ENCODE results near the gene NRF1.

The NRF1 gene

GRCh38 chr7:129773328-129773731, 161.8 kb downstream of the NRF1 start:
- no peak for DNase-seq

GRCh38 chr7:129773871-129774270, 162.4 kb downstream of the NRF1 start:
- no peak for DNase-seq

- DNase-seq, result no peak
Measured at GRCh38 chr7:129774359-129774758, 162.8 kb downstream of the NRF1 start.

GRCh38 chr7:129774871-129775694, 163.6 kb downstream of the NRF1 start:
- no peak for DNase-seq

- no peak for DNase-seq
Measured at GRCh38 chr7:129775695-129776361, 164.3 kb downstream of the NRF1 start.

- DNase-seq, result no peak
Measured at GRCh38 chr7:129776362-129776722, 164.8 kb downstream of the NRF1 start.

- DNase-seq, result no peak
Measured at GRCh38 chr7:129777195-129777844, 165.8 kb downstream of the NRF1 start.

GRCh38 chr7:129777993-129778769, 166.7 kb downstream of the NRF1 start:
- DNase-seq, result no peak

- DNase-seq, result no peak
Measured at GRCh38 chr7:129778770-129779601, 167.5 kb downstream of the NRF1 start.

- DNase-seq, result no peak
Measured at GRCh38 chr7:129779602-129780256, 168.2 kb downstream of the NRF1 start.

- DNase-seq, result peak; percentile 75
Measured at GRCh38 chr7:129780257-129780973, 168.9 kb downstream of the NRF1 start.

GRCh38 chr7:129780974-129781927, 169.7 kb downstream of the NRF1 start:
- no peak for DNase-seq

- no peak for DNase-seq
Measured at GRCh38 chr7:129781928-129782817, 170.7 kb downstream of the NRF1 start.

GRCh38 chr7:129782818-129783583, 171.5 kb downstream of the NRF1 start:
- DNase-seq, result no peak

- no peak for DNase-seq
Measured at GRCh38 chr7:129783584-129783919, 172.0 kb downstream of the NRF1 start.

GRCh38 chr7:129784437-129784782, 172.9 kb downstream of the NRF1 start:
- DNase-seq, result no peak

- DNase-seq, result no peak
Measured at GRCh38 chr7:129784783-129785684, 173.5 kb downstream of the NRF1 start.
